K562 (cell line): ENCODE measurements around the gene ITSN1. TPM values are rescaled to one million over a fixed set of nuclear protein-coding genes. Genes with fewer than 3 reads are reported as not detected.
A peak's percentile ranks its signal among the peaks of the same experiment; 100 is the strongest.

ENCODE experiments used
- ATAC-seq: fragments of 200-7000 bp; cut with Tn5 transposase; 3 replicates; pipeline ENCODE4 v1.9.1; 2020; ENCODE audit warnings: moderate library complexity
- BruUV-seq: library from RNA; stranded (reverse); fragments of 400-500 nt; replicated peaks from 2 replicates; lab custom pipeline; 2021; lab: Mats Ljungman, UMichigan
- CTCF ChIA-PET: fragments of 300-600 bp; formaldehyde crosslinking; extraction: SDS; loops from one replicate; lab custom pipeline; 2021; ENCODE audit warnings: low intra/inter-chr PET ratio; lab: Yijun Ruan, JAX
- POLR2A ChIA-PET: fragments of 300-600, 350-650 bp; sonication (Branson Sonifier 250); formaldehyde crosslinking; extraction: SDS; loops from one replicate; lab custom pipeline; 2021; ENCODE audit warnings: antibody characterized with exemption, inconsistent platforms; lab: Yijun Ruan, JAX
- DNase-seq, 4 experiments: peaks; one replicate each; pipeline versions ENCODE4 v3.0.0 to v3.0.0-alpha.2; 2011 to 2018; ENCODE audit warnings: low spot score in 3 of 4, mixed read lengths in 3 of 4; ENCODE audit errors: extremely low read depth in 1 of 4
- FAIRE-seq: peaks from 2 replicates; lab custom pipeline; 2011; peaks lifted over from hg19 to GRCh38; lab: Jason Lieb, UNC
- H2AFZ ChIP-seq: 2 replicates; pipeline ENCODE4 v1.6.0; 2011; ENCODE audit warnings: low read depth, low read length, control low read depth, inconsistent platforms
- H3K27ac ChIP-seq: fragments of 200-600 bp; 3 replicates; pipeline ENCODE4 v1.8.0; 2011; ENCODE audit warnings: low read depth, mild to moderate bottlenecking, control low read depth, inconsistent platforms, low read length, moderate library complexity, mixed read lengths; ENCODE audit errors: extremely low read depth
- H3K27me3 ChIP-seq, 2 experiments: fragments of 300-600 bp in 1 of 2; 2 replicates in 1 of 2; 3 replicates in 1 of 2; pipeline versions ENCODE4 v1.6.0 to v1.8.0; 2011; ENCODE audit warnings: inconsistent platforms in 2 of 2, low read length in 2 of 2, mild to moderate bottlenecking in 1 of 2, mixed read lengths in 1 of 2, moderate library complexity in 1 of 2; ENCODE audit not compliant: control insufficient read depth in 2 of 2, insufficient read depth in 2 of 2
- H3K36me3 ChIP-seq: fragments of 300-600 bp; 3 replicates; pipeline ENCODE4 v1.8.0; 2011; ENCODE audit warnings: mild to moderate bottlenecking, low read length, inconsistent platforms; ENCODE audit not compliant: control insufficient read depth, insufficient read depth
- H3K4me1 ChIP-seq, 2 experiments: fragments of 200-600 bp in 1 of 2; replicated peaks in 1 of 2; 2 replicates in 1 of 2; 3 replicates in 1 of 2; pipeline versions ENCODE4 v1.5.1 to v1.8.0; 2011; ENCODE audit warnings: inconsistent platforms in 2 of 2, low read length in 2 of 2, mild to moderate bottlenecking in 1 of 2, mixed read lengths in 1 of 2, moderate library complexity in 1 of 2; ENCODE audit not compliant: control insufficient read depth in 2 of 2, insufficient read depth in 2 of 2
- H3K4me2 ChIP-seq: 2 replicates; pipeline ENCODE4 v1.6.1; 2011; ENCODE audit warnings: low read length, control low read depth, inconsistent platforms, mixed read lengths; ENCODE audit not compliant: insufficient read depth
- H3K4me3 ChIP-seq: fragments of 200-600 bp; sonication (generic), shearing (Covaris generic); 2 replicates; pipeline ENCODE4 v1.5.1; 2016; ENCODE audit warnings: control low read depth, inconsistent platforms
- H3K79me2 ChIP-seq: fragments of 200-600 bp; 3 replicates; pipeline ENCODE4 v1.8.0; 2011; ENCODE audit warnings: low read length, inconsistent platforms; ENCODE audit not compliant: control insufficient read depth, insufficient read depth
- H3K9ac ChIP-seq, 2 experiments: 2 replicates each; pipeline versions ENCODE4 v1.6.0 to v1.6.1; 2011; ENCODE audit warnings: low read depth in 2 of 2, low read length in 2 of 2, control low read depth in 1 of 2, inconsistent platforms in 1 of 2, mild to moderate bottlenecking in 1 of 2, mixed read lengths in 1 of 2; ENCODE audit not compliant: insufficient read depth in 1 of 2
- H3K9me1 ChIP-seq: one replicate; pipeline ENCODE4 v1.6.0; 2011; ENCODE audit warnings: inconsistent platforms, mild to moderate bottlenecking, low read length, moderate library complexity; ENCODE audit not compliant: control insufficient read depth, insufficient read depth
- H3K9me3 ChIP-seq: replicated peaks from 2 replicates; pipeline ENCODE4 v1.5.1; 2011; ENCODE audit warnings: low read depth, low read length, inconsistent platforms; ENCODE audit not compliant: control insufficient read depth, insufficient read depth
- H4K20me1 ChIP-seq: replicated peaks from 2 replicates; pipeline ENCODE4 v1.6.1; 2011; ENCODE audit warnings: low read length, inconsistent platforms, mixed read lengths; ENCODE audit not compliant: control insufficient read depth, insufficient read depth
- CBFA2T2 ChIP-seq: fragments of 450-650 bp; conservative IDR thresholded peaks from 2 replicates; pipeline ENCODE4 v1.6.1; 2017; ENCODE audit warnings: mild to moderate bottlenecking
- CBFA2T3 ChIP-seq: fragments of 450-650 bp; IDR thresholded peaks from 2 replicates; pipeline ENCODE4 v1.6.1; 2017
- FOXA1 ChIP-seq: fragments of 450-650 bp; IDR thresholded peaks from 2 replicates; pipeline ENCODE4 v1.6.1; 2016; ENCODE audit warnings: mild to moderate bottlenecking, borderline replicate concordance
- GATA2 ChIP-seq: sonication (generic); formaldehyde crosslinking; IDR thresholded peaks from 2 replicates; pipeline ENCODE4 v1.4.0; 2020; ENCODE audit warnings: mild to moderate bottlenecking, missing genetic modification reagents
- HMG20B ChIP-seq: fragments of 250-450 bp; sonication (Bioruptor Pico); IDR thresholded peaks from 2 replicates; pipeline ENCODE4 v1.5.0; 2021; ENCODE audit warnings: mild to moderate bottlenecking
- POLR3G ChIP-seq: IDR thresholded peaks from 2 replicates; pipeline ENCODE4 v1.6.1; 2011; ENCODE audit not compliant: insufficient read length, insufficient replicate concordance; ENCODE audit errors: extremely low read depth
- RNF2 ChIP-seq: sonication (generic); IDR thresholded peaks from 2 replicates; pipeline ENCODE4 v1.6.1; 2016
- SMARCE1 ChIP-seq: fragments of 450-650 bp; IDR thresholded peaks from 2 replicates; pipeline ENCODE4 v1.7.1; 2016; ENCODE audit warnings: mild to moderate bottlenecking
- ZNF24 ChIP-seq: fragments of 450-650 bp; IDR thresholded peaks from 2 replicates; pipeline ENCODE4 v1.6.1; 2016
- WGBS: fragments of 100-300 bp; shearing (Covaris generic); methylation state at CpG from one replicate; pipeline ENCODE4 v1.1.6; 2016; ENCODE audit warnings: low coverage, mixed read lengths; ENCODE audit not compliant: insufficient coverage; ENCODE audit errors: missing lambda C conversion rate; 5-methylcytosine and 5-hydroxymethylcytosine counted together
- in situ Hi-C: fragments of 300-500 bp; cut with MboI; formaldehyde crosslinking; loops from 4 replicates; pipeline ENCODE4 v1.15.0; 2018; ENCODE audit warnings: inconsistent platforms, mixed read lengths
- intact Hi-C: fragments of 100-400 bp; cut with micrococcal nuclease; formaldehyde crosslinking; loops from 2 replicates; pipeline ENCODE4 v1.14.2; 2022
- polyA plus RNA-seq, 8 experiments: library from polyadenylated mRNA; depleted of rRNA in 4 of 8; stranded (reverse) in 5 of 8; unstranded in 3 of 8; fragments of >200 nt; fragmentation: Nextera tagmentation in 2 of 8; fragmentation: Illumina TruSeq in 1 of 8; extraction: Ambion mirVana in 2 of 8; extraction: Trizol in 1 of 8; gene quantifications; 2 replicates each; pipeline versions ENCODE4 v1.2.1 to v1.2.3, GENCODE V29; 2011 to 2014; ENCODE audit warnings: inconsistent platforms in 1 of 8, missing spikeins in 1 of 8
- total RNA-seq, 7 experiments: library from RNA; depleted of rRNA in 6 of 7; stranded (reverse); fragments of >200 nt in 6 of 7; fragmentation: Illumina TruSeq in 2 of 7; extraction: Trizol in 2 of 7; gene quantifications; 2 replicates each; pipeline versions ENCODE4 v1.2.1 to v1.2.3, GENCODE V29; 2011 to 2021; ENCODE audit warnings: low replicate concordance in 1 of 7
- TF ChIP-seq, protein P1 (sequence below): fragments of 150-350 bp; IDR thresholded peaks from 2 replicates; pipeline ENCODE4 v1.6.1; 2014; ENCODE audit warnings: low read depth, mild to moderate bottlenecking, low read length, borderline replicate concordance
- TF ChIP-seq, protein P2 (sequence below): fragments of 450-650 bp; IDR thresholded peaks from 2 replicates; pipeline ENCODE4 v1.6.1; 2018; ENCODE audit not compliant: partially characterized antibody

ITSN1 gene
- total and polyA plus RNA-seq, 9 of the 15 experiments (the other 6 are each of a cell fraction or from before 2014, with no cell fraction given): 1.1 to 12.6 (median 4.8) TPM

DNA sequence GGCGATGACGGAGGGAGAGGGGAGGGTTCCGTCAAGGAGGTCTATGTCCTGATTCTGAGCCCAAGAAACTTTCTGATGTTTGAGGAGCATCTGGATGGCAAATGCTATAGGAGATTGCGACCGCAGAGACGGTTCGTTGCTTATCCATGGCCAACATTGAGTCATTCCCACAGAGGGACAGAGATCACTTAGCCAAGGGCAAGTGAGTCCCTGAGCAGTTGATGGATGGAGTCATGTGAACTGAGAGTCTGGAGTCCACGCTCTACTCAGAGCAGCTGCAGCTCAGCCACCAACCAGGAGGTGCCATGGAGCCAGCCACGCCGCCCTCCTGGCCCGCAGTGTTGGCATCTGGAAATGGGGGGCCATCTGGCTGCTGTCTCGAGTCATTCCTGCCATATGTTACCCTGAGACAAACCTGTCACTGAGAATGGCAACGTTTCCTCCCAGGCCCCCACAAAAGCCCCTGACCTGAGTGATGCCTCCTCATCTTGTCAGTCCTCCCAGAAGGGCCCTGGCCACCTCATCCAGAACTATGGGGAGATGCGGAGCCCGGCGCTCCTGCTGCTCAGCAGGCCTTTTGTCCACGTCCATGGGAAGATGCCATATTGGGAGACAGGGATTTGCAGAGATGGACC is 214.7 kb downstream of the ITSN1 start (continued):
- TF ChIP-seq CBFA2T3 (peak; percentile 45), CBFA2T2 (peak; percentile 24; the same call in 1 of the 2 replicates)

- H4K20me1 ChIP-seq: peaks cover 5% of the 10 kb centered on the region
- POLR2A ChIA-PET: interaction anchor here (0.6 kb wide), 2 partner anchors 10 to 198 kb away, joined by 3 read pairs; no protein-coding TSS in a partner anchor
- H3K9ac ChIP-seq: no peak overlapping the region
- CTCF ChIA-PET: no interaction called here
- no peaks in the 10 kb centered on the region for H3K79me2 ChIP-seq
- H2AFZ ChIP-seq: no peak overlapping the region
- H3K9me1 ChIP-seq: peaks cover 4% of the 10 kb centered on the region
- H3K36me3 ChIP-seq: no peaks in the 10 kb centered on the region
- H3K4me1 ChIP-seq: peaks cover 0 to 7% of the 10 kb centered on the region in 2 experiments; a peak in 2 of 5 replicates
- in situ Hi-C loops: no loop called here
- no peak overlapping the region for H3K4me2 ChIP-seq
- 2% methylated on average over 25 of the region's 25 CpGs for WGBS
- ATAC-seq (no peak), FAIRE-seq (no peak), DNase-seq (no peak)
- no peak overlapping the region for H3K4me3 ChIP-seq
- intact Hi-C loops: no loop called here
- BruUV-seq: no TSS peak
- H3K27ac ChIP-seq: no peak overlapping the region
- no peaks in the 10 kb centered on the region for H3K9me3 ChIP-seq
- H3K27me3 ChIP-seq: peaks cover 65 to 90% of the 10 kb centered on the region in 2 experiments
- TF ChIP-seq, protein P1, sequence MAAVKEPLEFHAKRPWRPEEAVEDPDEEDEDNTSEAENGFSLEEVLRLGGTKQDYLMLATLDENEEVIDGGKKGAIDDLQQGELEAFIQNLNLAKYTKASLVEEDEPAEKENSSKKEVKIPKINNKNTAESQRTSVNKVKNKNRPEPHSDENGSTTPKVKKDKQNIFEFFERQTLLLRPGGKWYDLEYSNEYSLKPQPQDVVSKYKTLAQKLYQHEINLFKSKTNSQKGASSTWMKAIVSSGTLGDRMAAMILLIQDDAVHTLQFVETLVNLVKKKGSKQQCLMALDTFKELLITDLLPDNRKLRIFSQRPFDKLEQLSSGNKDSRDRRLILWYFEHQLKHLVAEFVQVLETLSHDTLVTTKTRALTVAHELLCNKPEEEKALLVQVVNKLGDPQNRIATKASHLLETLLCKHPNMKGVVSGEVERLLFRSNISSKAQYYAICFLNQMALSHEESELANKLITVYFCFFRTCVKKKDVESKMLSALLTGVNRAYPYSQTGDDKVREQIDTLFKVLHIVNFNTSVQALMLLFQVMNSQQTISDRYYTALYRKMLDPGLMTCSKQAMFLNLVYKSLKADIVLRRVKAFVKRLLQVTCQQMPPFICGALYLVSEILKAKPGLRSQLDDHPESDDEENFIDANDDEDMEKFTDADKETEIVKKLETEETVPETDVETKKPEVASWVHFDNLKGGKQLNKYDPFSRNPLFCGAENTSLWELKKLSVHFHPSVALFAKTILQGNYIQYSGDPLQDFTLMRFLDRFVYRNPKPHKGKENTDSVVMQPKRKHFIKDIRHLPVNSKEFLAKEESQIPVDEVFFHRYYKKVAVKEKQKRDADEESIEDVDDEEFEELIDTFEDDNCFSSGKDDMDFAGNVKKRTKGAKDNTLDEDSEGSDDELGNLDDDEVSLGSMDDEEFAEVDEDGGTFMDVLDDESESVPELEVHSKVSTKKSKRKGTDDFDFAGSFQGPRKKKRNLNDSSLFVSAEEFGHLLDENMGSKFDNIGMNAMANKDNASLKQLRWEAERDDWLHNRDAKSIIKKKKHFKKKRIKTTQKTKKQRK: no peak
- TF ChIP-seq GATA2 (CRISPR knock-in tag) (no peak), RNF2 (no peak), ZNF24 (no peak), FOXA1 (no peak), SMARCE1 (no peak), POLR3G (no peak), HMG20B (CRISPR knock-in tag) (no peak)
- TF ChIP-seq, protein P2, sequence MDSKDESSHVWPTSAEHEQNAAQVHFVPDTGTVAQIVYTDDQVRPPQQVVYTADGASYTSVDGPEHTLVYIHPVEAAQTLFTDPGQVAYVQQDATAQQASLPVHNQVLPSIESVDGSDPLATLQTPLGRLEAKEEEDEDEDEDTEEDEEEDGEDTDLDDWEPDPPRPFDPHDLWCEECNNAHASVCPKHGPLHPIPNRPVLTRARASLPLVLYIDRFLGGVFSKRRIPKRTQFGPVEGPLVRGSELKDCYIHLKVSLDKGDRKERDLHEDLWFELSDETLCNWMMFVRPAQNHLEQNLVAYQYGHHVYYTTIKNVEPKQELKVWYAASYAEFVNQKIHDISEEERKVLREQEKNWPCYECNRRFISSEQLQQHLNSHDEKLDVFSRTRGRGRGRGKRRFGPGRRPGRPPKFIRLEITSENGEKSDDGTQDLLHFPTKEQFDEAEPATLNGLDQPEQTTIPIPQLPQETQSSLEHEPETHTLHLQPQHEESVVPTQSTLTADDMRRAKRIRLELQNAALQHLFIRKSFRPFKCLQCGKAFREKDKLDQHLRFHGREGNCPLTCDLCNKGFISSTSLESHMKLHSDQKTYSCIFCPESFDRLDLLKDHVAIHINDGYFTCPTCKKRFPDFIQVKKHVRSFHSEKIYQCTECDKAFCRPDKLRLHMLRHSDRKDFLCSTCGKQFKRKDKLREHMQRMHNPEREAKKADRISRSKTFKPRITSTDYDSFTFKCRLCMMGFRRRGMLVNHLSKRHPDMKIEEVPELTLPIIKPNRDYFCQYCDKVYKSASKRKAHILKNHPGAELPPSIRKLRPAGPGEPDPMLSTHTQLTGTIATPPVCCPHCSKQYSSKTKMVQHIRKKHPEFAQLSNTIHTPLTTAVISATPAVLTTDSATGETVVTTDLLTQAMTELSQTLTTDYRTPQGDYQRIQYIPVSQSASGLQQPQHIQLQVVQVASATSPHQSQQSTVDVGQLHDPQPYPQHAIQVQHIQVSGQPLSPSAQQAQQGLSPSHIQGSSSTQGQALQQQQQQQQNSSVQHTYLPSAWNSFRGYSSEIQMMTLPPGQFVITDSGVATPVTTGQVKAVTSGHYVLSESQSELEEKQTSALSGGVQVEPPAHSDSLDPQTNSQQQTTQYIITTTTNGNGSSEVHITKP: no peak
Observed at GRCh38 chr21:33857846-33858666, 215.8 kb downstream of the ITSN1 start.
